Pericardium fibroblast (primary cell): Measurements from ENCODE around the gene TEX38. TPM values are rescaled to one million over a fixed set of nuclear protein-coding genes. Genes with fewer than 3 reads are reported as not detected.

Experiments used
- total RNA-seq: library from RNA; depleted of rRNA; stranded (reverse); fragments of >200 nt; gene quantifications from 2 replicates; pipeline ENCODE4 v1.2.3, GENCODE V29; 2015

The TEX38 gene
- total RNA-seq = not detected in 2 replicates

DNA sequence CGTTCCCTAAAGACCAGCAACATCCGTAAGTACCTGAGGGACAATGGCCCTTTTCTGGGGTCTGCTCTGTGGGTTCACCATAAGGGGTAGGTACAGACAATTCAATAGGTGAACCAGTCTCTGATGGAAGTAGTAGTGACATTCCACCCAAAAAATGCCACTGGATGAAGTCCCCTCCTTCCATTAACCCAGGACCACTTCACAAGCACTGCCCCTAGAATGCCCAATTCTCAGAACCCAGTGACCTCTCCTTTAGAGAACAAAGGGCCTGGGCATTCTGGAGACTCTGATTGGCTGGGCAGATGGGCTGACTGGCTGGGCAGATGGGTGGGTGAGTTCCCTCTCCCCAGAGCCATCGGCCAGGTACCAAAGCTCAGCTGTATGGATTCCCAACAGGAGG lies at the start of gene TEX38:
Gene TEX38 (plus strand): TSS at position 301 of the 400 bp plus-strand sequence. CDS start 81 bp downstream, at position 382.

DNA sequence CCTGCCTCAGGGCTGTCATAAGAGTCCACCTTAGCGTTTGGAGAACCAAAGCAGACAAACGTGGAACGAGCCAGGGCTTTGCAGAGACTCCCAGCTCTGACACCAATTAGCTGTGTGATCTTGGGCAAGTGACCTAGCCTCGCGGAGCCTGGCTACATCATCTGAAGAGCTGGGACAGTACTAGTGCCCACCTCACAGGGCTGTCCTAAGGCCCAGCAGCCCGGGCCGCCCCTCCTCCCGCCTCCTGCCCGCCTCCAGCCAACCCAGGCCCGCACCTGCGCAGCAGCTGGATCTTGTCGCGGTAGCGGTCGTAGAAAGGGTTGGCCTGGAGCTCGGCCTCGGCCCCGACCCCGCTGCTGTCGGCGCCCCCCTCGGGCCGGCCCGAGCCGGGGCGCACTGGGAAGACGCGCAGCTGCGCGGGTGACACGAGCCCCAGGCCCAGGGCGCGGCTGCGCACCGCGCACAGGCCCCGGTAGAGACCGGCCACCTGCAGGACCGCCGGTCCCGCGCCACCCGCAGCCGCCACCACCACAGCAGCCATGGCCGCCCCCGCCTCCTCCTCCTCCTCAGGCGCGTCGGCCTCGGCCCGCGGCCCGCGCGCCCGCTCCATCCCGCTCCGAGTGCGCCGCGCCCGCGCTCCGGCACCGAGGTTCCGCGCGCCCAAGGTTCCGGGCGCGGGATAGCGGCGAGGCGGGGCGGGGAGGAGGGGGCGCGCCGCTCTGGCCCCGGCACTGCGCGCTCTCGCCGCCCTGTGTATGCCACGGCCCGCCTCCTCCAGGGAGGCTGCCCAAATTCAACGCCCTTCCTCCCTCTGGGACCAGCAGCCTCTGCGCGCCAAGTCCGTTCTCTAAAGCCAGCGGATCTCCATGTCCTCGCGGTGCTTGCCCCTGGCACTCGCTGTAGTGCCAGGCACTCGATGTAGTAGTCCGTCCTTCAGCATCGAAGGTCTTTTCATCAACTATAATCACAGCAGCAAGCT lies 3.6 kb upstream of the TEX38 start, which contains the start of gene ATPAF1:
Gene ATPAF1 (minus strand): TSS at position 583 of the 979 bp plus-strand sequence. CDS start 42 bp downstream, at position 541.

DNA sequence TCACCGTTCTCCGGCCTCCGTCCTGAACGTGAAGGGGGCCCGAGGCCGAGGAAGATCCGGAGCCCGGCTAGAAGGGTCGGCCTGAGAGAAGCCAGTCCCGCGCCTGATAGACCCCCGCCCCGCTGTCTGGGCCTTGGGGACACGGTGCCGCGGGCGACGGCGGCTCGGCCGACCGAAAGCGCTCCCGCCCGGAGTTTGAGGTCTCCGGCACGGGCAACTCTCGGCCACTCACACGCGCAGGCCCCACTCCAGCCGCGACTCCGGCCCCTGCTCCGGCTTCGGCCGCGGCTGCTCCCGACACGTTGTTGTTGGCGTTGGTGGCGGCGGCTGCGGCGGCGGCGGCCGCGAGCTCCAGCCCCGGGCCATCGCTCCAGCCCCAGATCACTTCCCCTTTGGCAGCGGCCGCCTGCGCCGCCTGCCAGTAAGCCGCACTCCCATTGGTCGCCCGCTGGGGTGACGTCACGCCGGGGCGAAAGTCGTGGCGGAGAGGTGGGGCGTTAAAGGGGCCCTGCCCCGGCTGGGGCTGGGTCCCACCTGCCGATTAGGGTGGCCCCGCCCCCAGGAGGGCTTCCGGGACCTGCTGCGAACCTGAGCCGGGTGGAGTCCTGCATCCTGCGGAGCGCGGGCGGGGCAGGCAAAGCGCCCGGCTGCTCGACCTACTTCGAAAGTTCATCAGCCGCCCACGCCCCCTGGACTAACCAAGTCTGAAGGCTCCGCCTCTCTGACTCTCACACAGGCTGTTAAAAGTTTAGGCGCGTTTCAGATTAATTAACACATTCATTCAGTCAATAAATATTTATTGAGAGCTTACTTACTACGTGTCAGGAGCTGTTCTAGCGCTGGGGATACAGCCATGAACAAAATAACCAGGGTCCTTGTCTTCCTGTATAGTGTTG lies 47.3 kb downstream of the TEX38 start, which contains the start of gene EFCAB14:
Gene EFCAB14 (minus strand): TSS at position 388 of the 896 bp plus-strand sequence. CDS start 1,027 bp downstream, outside the sequence.

Other genes starting within 250 kb of the TEX38 start
- not detected in 2 replicates for gene DMBX1, start 182.0 kb upstream of the TEX38 start, total RNA-seq
- gene KNCN, start 120.2 kb upstream of the TEX38 start, total RNA-seq = not detected in 2 replicates
- 6.9 and 13.4 TPM in 2 replicates for gene MKNK1, start 67.6 kb upstream of the TEX38 start, total RNA-seq
- 4.8 and 7.4 TPM in 2 replicates for gene MOB3C, start 55.0 kb upstream of the TEX38 start, total RNA-seq
- gene ATPAF1, start 3.5 kb upstream of the TEX38 start, total RNA-seq = 33.7 and 35.3 TPM in 2 replicates
- 43.5 and 48.1 TPM in 2 replicates for gene EFCAB14, start 47.3 kb downstream of the TEX38 start, total RNA-seq
- not detected in 2 replicates for gene CYP4B1, start 127.2 kb downstream of the TEX38 start, total RNA-seq